Measurements from ENCODE around the gene OPA3. TPM values are rescaled to one million over a fixed set of nuclear protein-coding genes. Genes with fewer than 3 reads are reported as not detected.
A peak's percentile ranks its signal among the peaks of the same experiment; 100 is the strongest.

The OPA3 gene
- total RNA-seq, 4 donors from 2014 or later = 5.0 to 26.6 (median 13.6) TPM

- H3K4me1 ChIP-seq = peaks cover 2 to 77% (median 24%) of the 10 kb centered on the region in 4 donors
- DNase-seq = peak in 1 of 3 donors; percentile 44
These were observed 66.7 kb downstream of the OPA3 start for GRCh38 chr19:45517641-45518468.

GRCh38 chr19:45517238-45517637 lies 67.4 kb downstream of the OPA3 start:
- no peak for DNase-seq
- Histone ChIP-seq H3K27ac (peak overlapping the region in 2 of 4 donors; percentile 77 to 87), H3K4me1 (peaks cover 2 to 83% (median 24%) of the 10 kb centered on the region in 4 donors), H3K27me3 (no peaks in the 10 kb centered on the region), H3K9me3 (no peaks in the 10 kb centered on the region), H3K36me3 (peaks cover 0 to 42% (median 0%) of the 10 kb centered on the region in 3 donors), H3K4me3 (no peak overlapping the region)
- TF ChIP-seq CTCF (IDR thresholded peaks at IDR 0.05) (no peak), POLR2A (IDR thresholded peaks at IDR 0.05) (no peak)

More at GRCh38 chr19:45517641-45518468, 66.7 kb downstream of the OPA3 start:
- Histone ChIP-seq H3K36me3 (peaks cover 0 to 48% (median 0%) of the 10 kb centered on the region in 3 donors), H3K27ac (peak overlapping the region in 3 of 4 donors; percentile 27 to 87 (median 77)), H3K27me3 (no peaks in the 10 kb centered on the region), H3K4me3 (no peak overlapping the region), H3K9me3 (no peaks in the 10 kb centered on the region)
- TF ChIP-seq POLR2A (IDR thresholded peaks at IDR 0.05) (no peak), CTCF (IDR thresholded peaks at IDR 0.05) (no peak)

DNA sequence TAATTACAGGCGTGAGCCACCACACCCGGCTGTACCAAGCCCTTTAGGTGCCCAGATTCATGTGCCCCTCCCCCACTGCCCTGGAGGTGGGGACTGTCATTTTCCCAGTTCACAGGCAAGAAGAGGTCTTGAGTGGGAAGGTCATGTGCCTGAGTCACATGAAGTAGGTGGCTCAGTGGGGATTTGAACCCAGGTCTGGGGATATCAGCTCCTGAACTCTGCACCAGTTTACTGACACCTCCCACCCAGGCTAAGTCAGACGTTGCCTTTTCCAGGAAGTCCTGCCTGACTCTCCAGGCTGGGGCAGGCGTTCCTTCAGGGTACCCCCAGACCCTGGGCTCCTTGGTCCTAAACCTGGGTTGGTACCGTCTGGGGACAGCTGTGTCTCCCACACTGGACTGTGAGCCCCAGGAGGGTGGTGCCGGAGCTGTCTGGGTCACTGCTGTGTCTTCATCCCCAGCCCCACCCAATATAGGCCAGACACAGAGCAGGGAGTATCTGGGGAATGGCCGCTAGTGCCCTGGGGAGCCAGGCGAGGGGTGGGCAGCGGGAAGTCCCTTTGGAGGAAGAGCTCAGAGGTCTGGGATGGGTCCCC lies 68.7 kb downstream of the OPA3 start:
- DNase-seq = peak in 2 of 3 donors; percentile 80 to 81
- H3K9me3 ChIP-seq = no peaks in the 10 kb centered on the region
- peak overlapping the region; percentile 82 to 90 (median 85) for H3K27ac ChIP-seq
- peaks cover 2 to 85% (median 27%) of the 10 kb centered on the region in 4 donors for H3K4me1 ChIP-seq
- H3K4me3 ChIP-seq = no peak overlapping the region
- peaks cover 0 to 29% (median 0%) of the 10 kb centered on the region in 3 donors for H3K36me3 ChIP-seq
- H3K27me3 ChIP-seq = no peaks in the 10 kb centered on the region
- TF ChIP-seq POLR2A (IDR thresholded peaks at IDR 0.05) (peak in 1 of 2 donors; percentile 44), CTCF (IDR thresholded peaks at IDR 0.05) (peak in 2 of 6 experiments; percentile 23 to 24)

DNA sequence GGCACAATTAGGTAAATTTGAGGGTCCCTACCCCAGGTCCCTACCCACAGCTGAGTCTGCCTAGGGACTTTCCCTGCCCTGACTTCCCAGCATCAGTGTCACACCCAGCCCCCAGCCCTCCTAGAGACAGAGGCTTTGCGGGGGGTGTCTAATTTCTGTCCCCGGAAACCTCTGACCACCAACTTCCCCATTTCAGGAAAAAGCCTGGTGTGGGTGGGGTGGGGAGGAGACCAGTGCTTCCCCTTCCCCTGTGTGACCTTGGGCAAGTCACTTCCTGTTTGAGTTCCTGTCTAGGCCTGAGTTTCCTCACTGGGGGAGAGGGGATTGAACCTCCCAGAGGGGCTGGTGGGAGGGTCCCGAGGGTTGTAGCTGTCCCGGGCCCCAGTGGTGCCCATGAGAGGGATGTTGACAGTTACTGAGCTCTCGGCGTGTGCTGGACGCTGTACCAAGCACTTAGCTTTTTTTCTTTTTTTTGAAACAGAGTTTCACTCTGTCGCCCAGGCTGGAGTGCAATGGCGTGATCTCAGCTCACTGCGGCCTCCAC lies 69.4 kb downstream of the OPA3 start:
- no peaks in the 10 kb centered on the region for H3K27me3 ChIP-seq
- TF ChIP-seq CTCF (IDR thresholded peaks at IDR 0.05) (no peak), POLR2A (IDR thresholded peaks at IDR 0.05) (no peak)
- H3K4me3 ChIP-seq = peak overlapping the region in 3 of 4 donors; percentile 2 to 23 (median 13)
- H3K27ac ChIP-seq = peak overlapping the region; percentile 82 to 90 (median 85)
- peaks cover 2 to 85% (median 29%) of the 10 kb centered on the region in 4 donors for H3K4me1 ChIP-seq
- no peaks in the 10 kb centered on the region for H3K9me3 ChIP-seq
- peaks cover 0 to 21% (median 0%) of the 10 kb centered on the region in 3 donors for H3K36me3 ChIP-seq
- DNase-seq = peak; percentile 49 to 86 (median 83)

DNA sequence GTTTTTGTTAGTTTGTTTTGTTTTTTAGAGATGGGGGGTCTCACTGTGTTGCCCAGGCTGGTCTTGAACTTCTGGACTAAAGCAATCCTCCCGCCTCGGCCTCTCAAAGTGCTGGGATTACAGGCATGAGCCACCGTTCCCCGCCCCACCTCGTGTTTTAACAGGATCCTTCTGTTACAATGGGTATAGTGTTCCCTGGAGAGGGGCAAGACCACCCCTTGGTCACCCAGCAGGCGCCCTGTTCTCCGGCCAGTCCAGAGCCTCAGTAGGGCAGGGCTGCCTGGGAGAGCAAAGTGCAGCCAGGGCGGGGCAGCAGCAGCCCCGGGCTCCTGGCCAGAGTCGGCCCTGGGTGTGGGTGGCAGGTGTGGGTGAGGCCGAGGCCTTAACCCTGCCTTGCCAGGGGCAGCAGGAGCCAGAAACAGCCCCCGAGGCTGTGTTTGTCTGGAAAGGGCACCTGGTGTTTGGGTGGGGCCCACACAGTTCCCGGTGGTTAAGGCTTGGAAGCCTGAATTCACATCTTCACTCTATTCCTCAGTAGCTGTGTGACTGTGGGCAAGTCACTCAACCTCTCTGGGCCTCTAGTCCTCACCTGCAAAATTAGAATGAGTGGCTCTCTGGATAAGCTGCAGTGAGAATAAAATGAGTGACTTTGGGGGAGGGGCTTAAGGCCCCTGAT lies 70.1 kb downstream of the OPA3 start:
- DNase-seq = peak in 2 of 3 donors; percentile 89 to 95
- Histone ChIP-seq H3K4me1 (peaks cover 2 to 90% (median 33%) of the 10 kb centered on the region in 4 donors), H3K9me3 (no peaks in the 10 kb centered on the region), H3K4me3 (peak overlapping the region in 3 of 4 donors; percentile 2 to 23 (median 13)), H3K27ac (peak overlapping the region; percentile 82 to 90 (median 85)), H3K36me3 (peaks cover 0 to 18% (median 0%) of the 10 kb centered on the region in 3 donors), H3K27me3 (no peaks in the 10 kb centered on the region)
- peak in 1 of 2 donors; percentile 74 for TF ChIP-seq POLR2A (IDR thresholded peaks at IDR 0.05)
- peak in 1 of 6 experiments; percentile 2 for TF ChIP-seq CTCF (IDR thresholded peaks at IDR 0.05)
